Lower lobe of right lung (tissue), 2 donors: ENCODE data around the gene PTPN11. TPM values are rescaled to one million over a fixed set of nuclear protein-coding genes. Genes with fewer than 3 reads are reported as not detected.
A peak's percentile ranks its signal among the peaks of the same experiment; 100 is the strongest.
"Not testable (repeated sequence)": the region's sequence is repeated elsewhere in the genome, so short reads cannot be mapped to it uniquely, and the experiment has no call there.

ENCODE experiments used
- ATAC-seq, 2 donors: fragments of 200-7000 bp; cut with Tn5 transposase; one replicate each; pipeline ENCODE4 v1.9.1; 2020 to 2022; ENCODE audit warnings: mild to moderate bottlenecking in 2 of 2, moderate library complexity in 2 of 2
- DNase-seq: peaks from one replicate; pipeline ENCODE4 v3.0.0-alpha.2; 2020
- H3K27ac ChIP-seq: fragments of 200-600 bp; one replicate; pipeline ENCODE4 v1.8.0; 2022
- H3K27me3 ChIP-seq: fragments of 200-600 bp; one replicate; pipeline ENCODE4 v1.8.0; 2022; ENCODE audit warnings: low read depth
- H3K36me3 ChIP-seq: fragments of 200-600 bp; one replicate; pipeline ENCODE4 v1.8.0; 2022; ENCODE audit warnings: mild to moderate bottlenecking
- H3K4me1 ChIP-seq: fragments of 200-600 bp; one replicate; pipeline ENCODE4 v1.8.0; 2022
- H3K4me3 ChIP-seq: fragments of 200-600 bp; one replicate; pipeline ENCODE4 v1.8.0; 2022; ENCODE audit warnings: mild to moderate bottlenecking
- H3K9me3 ChIP-seq: fragments of 200-600 bp; one replicate; pipeline ENCODE4 v1.8.0; 2022
- intact Hi-C: fragments of 100-400 bp; cut with DNase I; formaldehyde crosslinking; loops from one replicate; pipeline ENCODE4 v1.11.0; 2022
- total RNA-seq: library from RNA; stranded (reverse); fragmentation: NEBNext Ultra II Directional; extraction: Animal tissue kit (Norgen Biotek cat#: 25700); gene quantifications from one replicate; pipeline ENCODE4 v1.2.1, GENCODE V29; 2021
- TF ChIP-seq, protein P1 (sequence below): fragments of 200-600 bp; IDR thresholded peaks from one replicate; pipeline ENCODE4 v1.8.0; 2022; ENCODE audit warnings: antibody characterized with exemption, mild to moderate bottlenecking
- donor health status: DM: no; HTN: yes; CAD: no; lungs with severe emphysema.

The PTPN11 gene
- total RNA-seq, 1 donor from 2014 or later = 87.5 TPM

DNA sequence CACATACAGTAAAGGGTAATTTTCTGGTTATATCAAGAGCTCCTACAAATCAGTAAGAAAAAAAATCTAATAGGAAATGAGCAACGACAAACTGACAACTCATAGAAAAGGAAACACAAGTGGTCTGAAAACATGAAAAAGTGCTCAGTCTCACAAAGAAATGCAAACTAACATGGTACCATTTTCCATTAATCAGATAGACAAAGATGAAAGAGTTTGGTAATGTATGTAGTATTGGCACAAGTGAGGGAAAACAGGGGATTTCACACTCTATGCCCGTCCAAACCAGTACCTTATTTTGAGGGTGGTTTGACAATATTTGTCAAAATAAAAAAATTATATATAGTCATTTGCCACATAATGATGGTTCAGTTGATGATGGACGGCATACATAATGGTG is 13.2 kb downstream of the PTPN11 start:
- Histone ChIP-seq H3K4me3 (no peak overlapping the region), H3K9me3 (no peaks in the 10 kb centered on the region), H3K36me3 (no peaks in the 10 kb centered on the region), H3K4me1 (no peaks in the 10 kb centered on the region), H3K27ac (no peak overlapping the region), H3K27me3 (no peaks in the 10 kb centered on the region)
- TF ChIP-seq, protein P1, sequence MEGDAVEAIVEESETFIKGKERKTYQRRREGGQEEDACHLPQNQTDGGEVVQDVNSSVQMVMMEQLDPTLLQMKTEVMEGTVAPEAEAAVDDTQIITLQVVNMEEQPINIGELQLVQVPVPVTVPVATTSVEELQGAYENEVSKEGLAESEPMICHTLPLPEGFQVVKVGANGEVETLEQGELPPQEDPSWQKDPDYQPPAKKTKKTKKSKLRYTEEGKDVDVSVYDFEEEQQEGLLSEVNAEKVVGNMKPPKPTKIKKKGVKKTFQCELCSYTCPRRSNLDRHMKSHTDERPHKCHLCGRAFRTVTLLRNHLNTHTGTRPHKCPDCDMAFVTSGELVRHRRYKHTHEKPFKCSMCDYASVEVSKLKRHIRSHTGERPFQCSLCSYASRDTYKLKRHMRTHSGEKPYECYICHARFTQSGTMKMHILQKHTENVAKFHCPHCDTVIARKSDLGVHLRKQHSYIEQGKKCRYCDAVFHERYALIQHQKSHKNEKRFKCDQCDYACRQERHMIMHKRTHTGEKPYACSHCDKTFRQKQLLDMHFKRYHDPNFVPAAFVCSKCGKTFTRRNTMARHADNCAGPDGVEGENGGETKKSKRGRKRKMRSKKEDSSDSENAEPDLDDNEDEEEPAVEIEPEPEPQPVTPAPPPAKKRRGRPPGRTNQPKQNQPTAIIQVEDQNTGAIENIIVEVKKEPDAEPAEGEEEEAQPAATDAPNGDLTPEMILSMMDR = no peak
- ATAC-seq (no peak), DNase-seq (no peak)
- intact Hi-C loops = no loop called here

GRCh38 chr12:112433551-112433950 is 14.8 kb downstream of the PTPN11 start:
- Histone ChIP-seq H3K4me3 (no peak overlapping the region), H3K27me3 (no peaks in the 10 kb centered on the region), H3K36me3 (no peaks in the 10 kb centered on the region), H3K4me1 (no peaks in the 10 kb centered on the region), H3K9me3 (no peaks in the 10 kb centered on the region), H3K27ac (no peak overlapping the region)
- ATAC-seq (no peak), DNase-seq (no peak)
- TF ChIP-seq, protein P1 = no peak
- intact Hi-C loops = no loop called here

DNA sequence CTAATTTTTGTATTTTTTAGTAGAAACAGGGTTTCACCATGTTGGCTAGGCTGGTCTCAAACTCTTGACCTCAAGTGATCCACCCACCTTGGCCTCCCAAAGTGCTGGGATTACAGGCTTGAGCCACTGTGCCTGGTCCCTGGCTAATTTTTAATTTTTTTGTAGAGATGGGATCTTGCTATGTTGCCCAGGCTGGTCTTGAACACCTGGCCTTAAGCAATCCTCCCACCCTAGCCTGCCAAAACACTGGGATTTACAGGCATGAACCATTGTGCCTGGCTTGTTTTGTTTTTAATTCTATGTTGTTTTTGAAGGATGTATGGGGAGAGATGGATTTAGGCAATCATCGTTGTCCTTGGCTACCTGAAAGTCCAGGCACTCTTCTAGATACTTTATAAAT is 19.9 kb downstream of the PTPN11 start:
- DNase-seq, H3K27ac ChIP-seq, H3K4me1 ChIP-seq, H3K9me3 ChIP-seq, intact Hi-C loops, H3K36me3 ChIP-seq, H3K27me3 ChIP-seq, ATAC-seq, H3K4me3 ChIP-seq: not testable (repeated sequence)

DNA sequence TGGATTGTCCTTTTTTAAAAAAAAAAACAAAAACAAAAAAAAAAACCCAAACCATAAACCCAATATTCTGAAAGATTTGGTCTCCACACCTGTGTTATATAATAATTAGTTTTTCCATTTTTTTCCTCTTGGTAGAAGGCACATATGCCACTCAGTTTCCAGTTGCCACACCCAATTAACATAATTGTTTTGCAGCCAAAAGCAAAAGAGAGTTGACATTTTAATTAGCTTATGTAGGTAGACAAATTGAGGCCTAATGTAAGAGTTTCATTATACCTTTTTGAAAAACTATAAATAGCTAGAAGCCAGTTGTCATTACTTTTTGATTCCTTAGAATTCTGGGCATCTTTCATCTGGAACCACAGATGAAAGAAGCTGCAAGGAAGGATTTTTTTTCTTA is 21.0 kb downstream of the PTPN11 start:
- no peak overlapping the region for H3K27ac ChIP-seq
- H3K9me3 ChIP-seq = no peaks in the 10 kb centered on the region
- H3K36me3 ChIP-seq = no peaks in the 10 kb centered on the region
- H3K27me3 ChIP-seq = no peaks in the 10 kb centered on the region
- H3K4me1 ChIP-seq = no peaks in the 10 kb centered on the region
- intact Hi-C loops = no loop called here
- TF ChIP-seq, protein P1 = no peak
- H3K4me3 ChIP-seq = no peak overlapping the region
- DNase-seq (no peak), ATAC-seq (no peak)

DNA sequence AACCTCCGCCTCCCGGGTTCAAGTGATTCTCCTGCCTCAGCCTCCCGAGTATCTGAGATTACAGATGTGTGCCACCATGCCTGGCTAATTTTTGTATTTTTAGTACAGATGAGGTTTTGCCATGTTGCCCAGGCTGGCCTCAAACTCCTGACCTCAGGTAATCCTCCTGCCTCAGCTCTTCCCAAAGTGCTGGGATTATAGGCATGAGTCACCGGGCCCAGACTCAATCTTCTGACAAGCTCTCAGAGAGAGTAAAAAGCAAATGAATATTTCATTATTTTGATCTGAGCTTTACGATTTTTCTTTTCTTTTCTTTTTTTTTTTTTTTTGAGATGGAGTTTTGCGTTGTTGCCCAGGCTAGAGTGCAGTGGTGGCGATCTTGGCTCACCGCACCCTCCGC is 21.9 kb downstream of the PTPN11 start:
- ATAC-seq = peak in 1 of 2 donors; percentile 37
- DNase-seq, H3K27ac ChIP-seq, intact Hi-C loops, H3K9me3 ChIP-seq, H3K4me1 ChIP-seq, H3K4me3 ChIP-seq, H3K36me3 ChIP-seq, H3K27me3 ChIP-seq: not testable (repeated sequence)

- DNase-seq (no peak), ATAC-seq (no peak)
- Histone ChIP-seq H3K4me3 (no peak overlapping the region), H3K27ac (no peak overlapping the region), H3K4me1 (no peaks in the 10 kb centered on the region), H3K36me3 (peaks cover 28% of the 10 kb centered on the region), H3K27me3 (no peaks in the 10 kb centered on the region), H3K9me3 (no peaks in the 10 kb centered on the region)
- intact Hi-C loops = no loop called here
- TF ChIP-seq, protein P1 = no peak
Measured at GRCh38 chr12:112443916-112444315, 25.2 kb downstream of the PTPN11 start.
